Activated naive CD8-positive, alpha-beta T cell treated with anti-CD3 and anti-CD28 coated beads, Interleukin-2, amount 50 U/mL, for 16 hours (primary cell): ENCODE results near the gene MRPL51.
"Not testable (repeated sequence)": the region's sequence is repeated elsewhere in the genome, so short reads cannot be mapped to it uniquely, and the experiment has no call there.

Source experiments
- DNase-seq: peaks from one replicate; pipeline ENCODE4 v3.0.0-alpha.2; 2020; ENCODE audit warnings: low read depth, low spot score

MRPL51 gene

GRCh38 chr12:6488240-6488639, 4.8 kb downstream of the MRPL51 start:
- no peak for DNase-seq

DNA sequence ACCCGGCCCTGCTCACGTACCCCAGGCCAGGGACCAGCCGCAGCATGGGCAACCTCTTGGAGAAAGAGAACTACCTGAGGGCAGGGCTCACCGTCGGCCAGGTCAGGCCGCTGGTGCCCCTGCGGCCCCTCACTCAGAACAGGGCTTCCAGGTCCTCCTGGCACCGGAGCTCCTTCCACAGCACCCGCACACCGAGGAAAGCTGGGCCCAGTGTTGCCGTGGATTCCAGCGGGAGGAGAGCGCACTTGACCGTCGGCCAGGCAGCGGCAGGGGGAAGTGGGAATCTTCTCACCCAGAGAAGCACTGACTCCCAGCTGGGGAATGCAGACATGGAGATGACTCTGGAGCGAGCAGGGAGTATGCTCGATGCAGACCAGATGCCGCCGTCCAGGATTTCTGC, 14.6 kb downstream of the MRPL51 start:
- DNase-seq, result no peak

DNA sequence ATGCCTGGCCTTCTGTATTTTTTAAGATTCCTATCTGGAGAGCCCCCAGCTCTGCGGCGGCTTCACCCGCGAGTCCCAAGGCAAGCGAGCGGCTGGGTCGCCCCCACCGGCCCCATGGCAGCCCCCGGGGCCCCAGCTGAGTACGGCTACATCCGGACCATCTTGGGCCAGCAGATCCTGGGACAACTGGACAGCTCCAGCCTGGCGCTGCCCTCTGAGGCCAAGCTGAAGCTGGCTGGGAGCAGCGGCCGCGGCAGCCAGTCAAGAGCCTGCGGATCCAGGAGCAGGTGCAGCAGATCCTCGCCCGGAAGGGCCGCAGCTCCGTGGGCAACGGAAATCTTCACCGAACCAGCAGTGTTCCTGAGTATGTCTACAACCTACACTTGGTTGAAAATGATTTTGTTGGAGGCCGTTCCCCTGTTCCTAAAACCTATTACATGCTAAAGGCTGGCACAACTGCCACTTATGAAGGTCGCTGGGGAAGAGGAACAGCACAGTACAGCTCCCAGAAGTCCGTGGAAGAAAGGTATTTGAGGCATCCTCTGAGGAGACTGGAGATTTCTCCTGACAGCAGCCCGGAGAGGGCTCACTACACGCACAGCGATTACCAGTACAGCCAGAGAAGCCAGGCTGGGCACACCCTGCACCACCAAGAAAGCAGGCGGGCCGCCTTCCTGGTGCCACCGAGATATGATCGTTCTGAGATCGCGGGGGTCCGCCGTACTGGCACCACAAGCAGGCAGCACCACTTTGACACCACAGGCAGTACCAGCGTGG, 15.3 kb downstream of the MRPL51 start:
- not testable (repeated sequence) for DNase-seq

DNA sequence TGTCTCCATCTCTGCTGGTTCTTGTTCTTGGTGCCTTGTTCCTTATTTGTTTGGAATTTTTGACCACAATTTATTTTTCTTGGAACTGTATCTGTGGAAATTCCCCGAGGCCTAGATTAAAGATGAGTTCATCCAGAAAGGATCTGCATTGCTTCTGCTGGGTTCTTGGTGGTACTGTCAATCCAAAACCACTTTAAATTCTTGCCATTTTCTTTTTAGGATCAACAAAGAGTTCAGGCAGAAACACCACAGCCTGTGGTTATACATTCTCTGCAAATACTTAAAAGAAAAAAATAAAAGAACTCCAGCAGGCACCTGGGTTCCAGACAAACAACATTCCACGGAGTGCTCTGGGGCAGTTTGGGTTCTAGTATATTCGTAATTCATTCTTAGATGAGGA, 16.6 kb downstream of the MRPL51 start:
- no peak for DNase-seq

GRCh38 chr12:6475233-6475975, 17.7 kb downstream of the MRPL51 start:
- DNase-seq, result not testable (repeated sequence)

- DNase-seq, result no peak
Measured at GRCh38 chr12:6472491-6472890, 20.6 kb downstream of the MRPL51 start.

DNA sequence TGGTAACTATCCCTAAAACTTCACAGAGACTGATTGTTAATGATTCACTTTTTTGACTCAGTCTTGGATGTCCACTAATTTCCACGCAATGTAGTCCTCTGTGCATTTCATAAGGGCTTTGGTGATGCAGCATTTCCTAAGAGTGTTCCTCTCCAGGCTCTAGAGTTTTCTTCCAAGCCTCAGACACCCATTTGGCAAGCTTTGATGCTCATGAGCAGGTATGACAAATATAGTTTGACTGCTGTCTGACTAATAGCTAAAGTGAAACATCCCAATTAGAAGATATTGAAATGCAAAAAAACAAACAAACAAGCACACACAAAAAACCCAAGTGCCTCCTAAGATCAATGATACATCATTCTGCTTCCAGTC, 21.1 kb downstream of the MRPL51 start:
- DNase-seq, result no peak

DNA sequence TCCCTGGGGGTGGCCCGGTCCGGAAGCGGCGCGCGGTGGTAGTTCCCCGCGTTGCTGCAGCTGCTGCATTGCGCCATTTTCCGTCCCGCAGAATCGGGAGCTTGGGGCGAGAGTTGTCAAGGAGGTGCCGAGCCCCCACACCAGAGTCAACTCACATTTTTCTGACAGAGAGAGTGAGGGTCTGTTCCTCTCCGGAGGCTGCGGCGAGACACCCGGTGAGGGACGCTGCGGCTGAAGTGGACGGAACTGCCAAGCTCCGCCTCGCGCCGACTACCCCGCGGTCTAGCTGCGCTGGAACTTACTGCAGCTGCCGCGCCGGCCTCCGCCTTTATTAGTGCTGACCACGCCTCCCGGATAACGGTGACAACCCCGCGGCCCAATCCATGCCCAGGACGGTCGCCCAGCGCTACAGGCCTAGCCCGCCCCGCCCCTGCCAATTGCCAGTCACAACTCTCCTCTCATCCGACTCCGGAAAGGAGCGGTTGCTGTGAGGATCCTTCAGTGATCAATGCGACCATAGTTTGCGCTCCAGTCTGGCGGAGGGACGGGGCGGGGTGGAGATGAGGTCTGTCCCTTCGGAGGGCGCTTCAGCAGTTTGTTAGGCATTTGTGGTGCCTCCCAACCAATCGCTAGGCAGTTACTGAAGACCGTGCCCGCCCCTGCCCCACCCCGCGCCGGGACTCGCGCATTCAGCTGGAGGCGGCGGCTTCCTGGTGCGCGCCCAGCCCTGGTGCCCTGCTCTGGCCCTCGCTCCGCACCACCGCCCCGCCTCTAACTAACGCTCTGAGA, 22.5 kb downstream of the MRPL51 start, which contains the start of gene VAMP1:
Gene VAMP1, minus strand, starts transcription at position 303 of the 789 bp plus-strand sequence. Its CDS starts 146 bp downstream, at position 157.
- DNase-seq, result peak; percentile 94

DNA sequence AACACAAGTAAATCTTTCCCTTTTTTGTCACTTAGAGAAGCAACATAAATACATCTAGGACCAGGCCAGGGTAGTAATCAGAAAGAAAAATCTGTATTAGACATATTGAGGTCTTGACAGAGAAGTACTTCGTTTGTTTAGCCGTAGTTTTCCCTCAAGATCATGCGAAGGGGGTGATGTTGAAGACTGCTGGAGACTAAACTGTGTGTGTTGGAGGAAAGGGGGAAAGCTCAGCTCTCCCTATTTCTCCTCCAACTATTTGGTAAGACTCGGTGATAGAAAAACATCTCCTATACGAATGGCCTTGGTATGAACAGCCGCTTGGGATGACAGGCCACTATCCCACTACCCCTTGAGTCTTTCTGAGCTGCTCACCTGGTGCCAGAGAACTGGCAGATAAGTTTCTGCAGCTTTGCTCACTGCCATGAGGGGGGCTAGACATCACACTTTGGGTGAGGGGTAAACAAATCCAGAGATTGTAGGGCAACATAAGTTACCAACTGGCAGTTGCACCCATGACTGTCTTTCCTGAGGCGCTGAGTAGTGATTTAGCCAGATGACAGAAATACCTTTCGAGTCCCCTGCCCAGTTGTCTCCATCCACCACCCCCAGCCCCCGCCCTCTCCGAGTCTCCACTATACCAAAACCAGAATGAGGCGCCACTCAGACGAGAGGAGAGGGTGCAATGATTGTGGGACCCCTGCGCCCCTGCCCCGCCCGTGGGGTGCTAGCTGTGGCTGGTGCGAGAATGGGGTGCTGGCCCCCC, 23.3 kb downstream of the MRPL51 start:
- DNase-seq, result no peak

- no peak for DNase-seq
Measured at GRCh38 chr12:6469092-6469491, 24.0 kb downstream of the MRPL51 start.

- DNase-seq, result no peak
Measured at GRCh38 chr12:6468283-6468575, 24.8 kb downstream of the MRPL51 start.

- DNase-seq, result not testable (repeated sequence)
Measured at GRCh38 chr12:6467571-6468282, 25.3 kb downstream of the MRPL51 start.

- not testable (repeated sequence) for DNase-seq
Measured at GRCh38 chr12:6466751-6467150, 26.3 kb downstream of the MRPL51 start.

GRCh38 chr12:6466184-6466573, 26.9 kb downstream of the MRPL51 start:
- DNase-seq, result no peak

DNA sequence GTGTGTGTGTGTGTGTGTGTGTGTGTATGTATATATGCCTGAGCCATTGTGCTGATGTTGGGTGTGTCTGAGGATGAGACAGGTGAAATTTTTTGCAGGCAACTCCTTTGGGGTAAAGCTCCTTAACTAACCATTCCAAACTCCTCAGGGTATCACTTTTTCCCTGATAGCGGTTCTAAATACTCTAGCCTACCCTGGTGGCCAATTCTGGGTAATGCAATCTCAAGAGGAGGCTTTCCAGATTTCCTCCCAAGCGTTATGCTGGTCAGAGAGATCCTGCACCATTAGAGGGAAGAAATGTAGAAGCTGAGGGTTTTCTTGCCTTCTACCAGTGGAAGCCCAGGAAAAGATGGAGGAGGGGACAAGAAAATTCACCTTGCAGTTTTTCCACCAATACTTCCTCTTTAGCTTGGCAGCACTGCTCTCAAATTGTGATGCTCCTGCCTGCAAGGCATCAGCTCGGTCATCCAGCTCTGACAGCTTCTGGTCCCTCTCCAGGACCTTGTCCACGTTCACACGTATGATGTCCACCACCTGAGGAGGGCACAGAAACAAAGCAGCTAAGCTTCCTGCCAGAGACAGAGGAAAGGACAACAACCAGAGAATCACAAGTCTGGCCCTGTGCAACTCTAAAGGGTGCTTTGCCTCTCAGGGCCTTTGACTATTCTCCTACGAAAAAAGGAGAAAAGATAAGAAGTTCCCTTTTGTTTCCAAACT, 27.4 kb downstream of the MRPL51 start:
- no peak for DNase-seq

DNA sequence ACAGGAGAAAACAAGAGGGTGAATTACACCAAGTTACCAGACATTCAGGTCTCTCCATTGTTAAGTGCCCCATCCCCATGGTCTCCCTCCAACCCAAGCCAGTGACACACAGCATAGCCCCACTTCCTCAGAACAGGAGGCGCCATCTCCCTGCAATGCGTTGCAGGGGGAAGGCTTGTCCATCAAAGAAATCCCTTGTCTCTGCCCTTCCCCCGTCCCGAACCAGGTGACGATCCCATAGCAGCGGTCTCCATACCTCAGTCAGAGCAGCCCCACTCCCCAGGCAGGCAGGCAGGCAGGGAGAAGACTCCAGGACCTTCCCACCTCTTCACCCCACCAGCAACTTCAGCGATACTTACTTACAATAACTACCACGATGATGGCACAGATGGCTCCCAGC, 28.5 kb downstream of the MRPL51 start:
- DNase-seq, result no peak

GRCh38 chr12:6463858-6464257, 29.2 kb downstream of the MRPL51 start:
- no peak for DNase-seq

DNA sequence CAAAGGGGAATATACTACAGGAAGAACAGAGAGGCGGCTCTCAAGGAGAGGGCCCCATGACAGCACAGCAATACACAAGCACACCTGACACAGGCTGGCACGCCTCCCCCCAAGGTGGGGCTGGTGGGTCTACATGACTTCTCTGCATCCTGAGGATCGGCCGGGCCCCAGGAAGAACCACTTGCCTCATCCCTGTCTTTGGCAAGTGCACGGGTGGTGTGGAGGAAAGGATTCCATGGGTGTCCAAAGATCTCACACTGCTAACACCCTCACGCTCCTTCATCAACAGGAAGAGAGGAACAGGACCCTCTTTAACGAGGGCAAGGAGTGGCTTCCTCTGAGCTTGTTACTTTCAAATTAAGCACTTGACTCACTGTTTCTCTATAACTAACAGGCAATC, 29.8 kb downstream of the MRPL51 start:
- no peak for DNase-seq

GRCh38 chr12:6462234-6462995, 30.6 kb downstream of the MRPL51 start:
- no peak for DNase-seq
